Gastrocnemius medialis (tissue), 4 donors: Measurements from ENCODE around the gene HHLA2. TPM values are rescaled to one million over a fixed set of nuclear protein-coding genes. Genes with fewer than 3 reads are reported as not detected.
A peak's percentile ranks its signal among the peaks of the same experiment; 100 is the strongest.

ENCODE experiments used
- ATAC-seq, 2 donors: fragments of 150-250 bp; one replicate each; pipeline ENCODE4 v1.9.1; 2016
- DNase-seq, 2 donors: peaks; one replicate each; pipeline ENCODE4 v3.0.0-alpha.2; 2019
- H3K27ac ChIP-seq, 4 donors: fragments of 200-600 bp; sonication (generic); 1 replicate in 1 of 4; 2 replicates in 3 of 4; pipeline ENCODE4 v1.5.1; 2016 to 2018; ENCODE audit warnings: mild to moderate bottlenecking in 2 of 4, moderate library complexity in 1 of 4
- H3K27me3 ChIP-seq, 3 donors: fragments of 200-600 bp; sonication (generic) in 2 of 3; 1 replicate in 1 of 3; 2 replicates in 2 of 3; pipeline versions ENCODE4 v1.5.1 to v1.6.0; 2016 to 2019; ENCODE audit warnings: mild to moderate bottlenecking in 1 of 3, moderate library complexity in 1 of 3
- H3K36me3 ChIP-seq, 2 donors: fragments of 200-600 bp; sonication (generic) in 1 of 2; one replicate each; pipeline ENCODE4 v1.5.1; 2017 to 2018
- H3K4me1 ChIP-seq, 2 donors: fragments of 200-600 bp; sonication (generic) in 1 of 2; one replicate each; pipeline ENCODE4 v1.5.1; 2016 to 2017; ENCODE audit warnings: mild to moderate bottlenecking in 2 of 2
- H3K4me3 ChIP-seq, 4 donors: fragments of 200-600 bp; sonication (generic) in 3 of 4; 1 replicate in 1 of 4; 2 replicates in 3 of 4; pipeline ENCODE4 v1.5.1; 2016 to 2019; ENCODE audit warnings: mild to moderate bottlenecking in 2 of 4
- H3K9me3 ChIP-seq, 3 donors: fragments of 200-600 bp; sonication (generic) in 2 of 3; 1 replicate in 1 of 3; 2 replicates in 2 of 3; pipeline ENCODE4 v1.5.1; 2016 to 2019
- POLR2A ChIP-seq, 2 donors: fragments of 450-650 bp; IDR thresholded peaks; one replicate each; pipeline ENCODE4 v1.6.1; 2017; ENCODE audit warnings: antibody characterized with exemption in 2 of 2, mild to moderate bottlenecking in 2 of 2, moderate library complexity in 2 of 2
- in situ Hi-C, 4 donors: fragments of 200-750 bp; cut with MboI; loops; one replicate each; pipeline versions ENCODE4 v1.15.0 to v1.8.0; 2017; ENCODE audit warnings: low sequenced_read_pairs in 4 of 4
- intact Hi-C: fragments of 100-400 bp; cut with DNase I; formaldehyde crosslinking; loops from one replicate; pipeline ENCODE4 v1.15.1; 2023; ENCODE audit warnings: low total_unique reads
- total RNA-seq, 4 donors: library from RNA; depleted of rRNA; stranded (reverse); fragments of >200 nt; gene quantifications; one replicate each; pipeline versions ENCODE4 v1.1.0 to v1.2.3, GENCODE V29; 2016
- TF ChIP-seq, protein P1 (sequence below), 5 experiments: fragments of 450-650 bp in 3 of 5; fragments of 200-600 bp in 2 of 5; sonication (generic) in 2 of 5; IDR thresholded peaks in 4 of 5; conservative IDR thresholded peaks in 1 of 5; 1 replicate in 4 of 5; 2 replicates in 1 of 5; pipeline ENCODE4 v1.5.1; 2016 to 2019; ENCODE audit warnings: antibody characterized with exemption in 5 of 5, mild to moderate bottlenecking in 3 of 5, moderate library complexity in 3 of 5

The HHLA2 gene
- total RNA-seq, 4 donors from 2014 or later = 0.49 TPM; not detected in 3

DNA sequence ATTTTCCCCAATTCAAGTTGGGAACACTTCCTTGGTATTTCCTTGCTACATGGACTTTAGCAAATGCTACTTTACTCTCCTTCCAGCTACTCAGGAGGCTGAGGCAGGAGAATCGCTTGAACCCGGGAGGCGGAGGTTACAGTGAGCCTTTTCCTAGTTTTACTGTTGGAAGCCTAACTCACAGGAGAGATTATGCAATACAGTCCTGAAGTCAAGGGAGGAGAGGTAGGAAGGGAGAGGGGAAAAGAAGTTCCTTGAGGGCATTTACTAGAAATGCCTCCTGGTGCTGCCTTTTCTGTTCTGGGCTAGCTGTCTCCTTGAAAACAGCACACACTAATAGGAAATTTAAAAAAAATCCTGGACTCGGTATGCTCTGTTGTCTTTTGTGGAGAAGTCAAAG lies 6.2 kb downstream of the HHLA2 start:
- Histone ChIP-seq H3K4me3 (no peak overlapping the region), H3K36me3 (no peaks in the 10 kb centered on the region), H3K4me1 (no peaks in the 10 kb centered on the region), H3K27me3 (no peaks in the 10 kb centered on the region), H3K9me3 (no peaks in the 10 kb centered on the region), H3K27ac (no peak overlapping the region)
- TF ChIP-seq, protein P1, sequence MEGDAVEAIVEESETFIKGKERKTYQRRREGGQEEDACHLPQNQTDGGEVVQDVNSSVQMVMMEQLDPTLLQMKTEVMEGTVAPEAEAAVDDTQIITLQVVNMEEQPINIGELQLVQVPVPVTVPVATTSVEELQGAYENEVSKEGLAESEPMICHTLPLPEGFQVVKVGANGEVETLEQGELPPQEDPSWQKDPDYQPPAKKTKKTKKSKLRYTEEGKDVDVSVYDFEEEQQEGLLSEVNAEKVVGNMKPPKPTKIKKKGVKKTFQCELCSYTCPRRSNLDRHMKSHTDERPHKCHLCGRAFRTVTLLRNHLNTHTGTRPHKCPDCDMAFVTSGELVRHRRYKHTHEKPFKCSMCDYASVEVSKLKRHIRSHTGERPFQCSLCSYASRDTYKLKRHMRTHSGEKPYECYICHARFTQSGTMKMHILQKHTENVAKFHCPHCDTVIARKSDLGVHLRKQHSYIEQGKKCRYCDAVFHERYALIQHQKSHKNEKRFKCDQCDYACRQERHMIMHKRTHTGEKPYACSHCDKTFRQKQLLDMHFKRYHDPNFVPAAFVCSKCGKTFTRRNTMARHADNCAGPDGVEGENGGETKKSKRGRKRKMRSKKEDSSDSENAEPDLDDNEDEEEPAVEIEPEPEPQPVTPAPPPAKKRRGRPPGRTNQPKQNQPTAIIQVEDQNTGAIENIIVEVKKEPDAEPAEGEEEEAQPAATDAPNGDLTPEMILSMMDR (IDR thresholded peaks at IDR 0.05 in 4 of 5, conservative IDR thresholded peaks at IDR 0.05 in 1 of 5) = no peak
- TF ChIP-seq POLR2A (IDR thresholded peaks at IDR 0.05) = no peak
- DNase-seq (no peak), ATAC-seq (no peak)
- intact Hi-C loops (no loop called here), in situ Hi-C loops (no loop called here)

DNA sequence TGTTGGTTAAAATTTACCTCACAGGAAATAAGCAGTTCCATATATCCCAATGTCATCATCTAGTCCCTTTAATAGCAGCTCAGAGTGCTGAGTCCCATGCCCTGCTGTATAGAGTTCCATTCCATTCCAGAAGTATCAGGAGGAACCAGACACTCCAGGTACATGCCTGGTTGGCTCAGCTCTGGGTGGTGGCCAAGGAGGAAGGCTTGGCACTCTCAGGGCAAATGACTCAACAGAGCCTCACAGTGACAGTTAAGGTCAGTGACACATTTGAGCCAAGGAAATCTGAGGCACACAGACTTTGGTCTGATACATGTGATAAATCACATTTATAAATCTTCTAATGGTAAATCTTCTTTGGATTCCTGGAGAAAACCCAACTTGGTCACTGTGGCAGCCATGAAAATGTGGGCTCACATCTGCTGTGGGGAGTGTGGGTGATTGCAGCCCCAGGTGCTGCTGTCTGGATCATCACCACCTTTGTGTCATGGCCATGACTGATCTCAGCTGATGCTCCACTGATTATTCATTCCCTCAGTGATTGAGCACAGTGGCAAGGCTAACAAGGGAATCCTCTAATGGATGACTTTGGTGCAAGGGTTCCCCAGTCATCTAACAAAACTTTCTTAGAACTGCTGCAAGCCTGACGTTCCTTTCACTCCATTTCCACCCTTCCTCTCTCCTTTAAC lies 9.3 kb downstream of the HHLA2 start:
- DNase-seq (peak in 1 of 2 donors; percentile 13), ATAC-seq (peak in 1 of 2 donors; percentile 44)
- H3K27me3 ChIP-seq = no peaks in the 10 kb centered on the region
- TF ChIP-seq, protein P1 (IDR thresholded peaks at IDR 0.05 in 4 of 5, conservative IDR thresholded peaks at IDR 0.05 in 1 of 5) = no peak
- no peak for TF ChIP-seq POLR2A (IDR thresholded peaks at IDR 0.05)
- H3K36me3 ChIP-seq = no peaks in the 10 kb centered on the region
- no peaks in the 10 kb centered on the region for H3K9me3 ChIP-seq
- H3K4me3 ChIP-seq = no peak overlapping the region
- in situ Hi-C loops (no loop called here), intact Hi-C loops (no loop called here)
- no peak overlapping the region for H3K27ac ChIP-seq
- H3K4me1 ChIP-seq = no peaks in the 10 kb centered on the region

DNA sequence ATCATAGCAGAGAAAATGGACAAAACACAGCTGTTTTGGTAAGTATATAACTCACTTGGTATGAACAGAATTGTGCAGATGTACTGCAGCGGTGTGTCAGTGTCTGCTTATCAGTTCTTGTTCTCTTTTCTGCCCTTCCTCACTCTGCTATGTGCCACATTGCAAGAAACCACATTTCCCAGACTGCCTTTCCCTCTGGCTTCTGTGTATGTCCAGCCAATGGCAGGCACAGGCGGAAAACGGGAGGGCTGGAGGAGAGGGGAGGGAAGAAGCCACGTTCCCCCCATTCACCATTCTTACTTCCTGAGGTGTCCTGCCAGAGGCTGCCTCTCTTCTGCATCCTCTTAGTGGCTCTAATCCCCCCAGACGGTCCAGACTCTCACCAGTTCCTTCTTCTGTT lies 15.4 kb downstream of the HHLA2 start:
- H3K27ac ChIP-seq = no peak overlapping the region
- no peaks in the 10 kb centered on the region for H3K27me3 ChIP-seq
- ATAC-seq = no peak
- H3K9me3 ChIP-seq = no peaks in the 10 kb centered on the region
- no peaks in the 10 kb centered on the region for H3K4me1 ChIP-seq
- no peak for DNase-seq
- intact Hi-C loops = no loop called here
- H3K36me3 ChIP-seq = no peaks in the 10 kb centered on the region
- no peak overlapping the region for H3K4me3 ChIP-seq
- in situ Hi-C loops = no loop called here
- TF ChIP-seq, protein P1 (IDR thresholded peaks at IDR 0.05 in 4 of 5, conservative IDR thresholded peaks at IDR 0.05 in 1 of 5) = no peak
- no peak for TF ChIP-seq POLR2A (IDR thresholded peaks at IDR 0.05)

DNA sequence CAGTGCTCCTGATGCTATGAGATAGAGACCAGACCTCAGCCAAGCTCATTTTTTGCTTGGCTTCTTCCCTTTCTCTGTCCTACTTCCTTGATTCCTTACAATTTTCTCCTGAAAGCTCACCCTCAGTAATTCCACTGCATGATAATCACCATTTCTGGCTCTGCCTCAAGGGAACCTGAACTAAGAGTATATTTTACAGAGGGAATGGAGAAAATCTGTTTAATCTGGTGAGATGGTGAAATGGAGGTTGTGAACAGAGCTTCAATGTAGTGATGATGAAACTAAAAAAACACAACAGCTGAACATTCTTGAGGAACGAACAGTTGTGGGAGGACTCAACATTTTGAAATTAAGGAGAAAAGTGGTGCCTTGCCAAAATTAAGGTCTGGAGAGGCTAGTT lies 16.3 kb downstream of the HHLA2 start:
- Histone ChIP-seq H3K4me3 (no peak overlapping the region), H3K9me3 (no peaks in the 10 kb centered on the region), H3K27me3 (no peaks in the 10 kb centered on the region), H3K4me1 (no peaks in the 10 kb centered on the region), H3K27ac (no peak overlapping the region), H3K36me3 (no peaks in the 10 kb centered on the region)
- no peak for DNase-seq
- TF ChIP-seq POLR2A (IDR thresholded peaks at IDR 0.05) = no peak
- TF ChIP-seq, protein P1 (IDR thresholded peaks at IDR 0.05 in 4 of 5, conservative IDR thresholded peaks at IDR 0.05 in 1 of 5) = no peak
- no peak for ATAC-seq
- in situ Hi-C loops (no loop called here), intact Hi-C loops (no loop called here)
